NCI-H1436 (cell line): ENCODE data around the gene ADAM33.

Experiments
- DNase-seq: peaks from one replicate; lab custom pipeline; 2025; lab: John Stamatoyannopoulos, UW

Gene ADAM33

DNA sequence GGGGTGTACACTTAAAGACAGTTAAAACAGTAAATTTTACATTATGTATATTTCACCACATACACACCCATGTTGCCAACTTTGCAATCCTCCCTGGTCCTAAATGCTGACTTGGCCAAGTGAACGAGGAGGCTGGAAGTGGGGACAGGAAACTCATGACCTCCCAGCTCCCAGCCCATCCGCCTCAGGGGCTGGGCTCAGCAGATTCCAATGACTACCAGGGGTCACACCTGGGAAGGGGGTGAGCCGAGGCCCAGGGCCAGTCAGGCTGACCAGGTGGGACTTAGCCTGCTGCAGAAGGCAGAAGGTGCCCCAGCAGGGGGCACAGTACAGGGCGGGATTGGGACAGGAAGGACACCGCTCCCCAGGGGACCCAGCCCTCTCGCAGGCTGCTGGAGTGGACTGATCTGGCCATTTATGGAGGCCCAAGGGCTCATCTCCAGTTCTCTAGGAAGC, 28.2 kb upstream of the ADAM33 start:
- DNase-seq: no peak

DNA sequence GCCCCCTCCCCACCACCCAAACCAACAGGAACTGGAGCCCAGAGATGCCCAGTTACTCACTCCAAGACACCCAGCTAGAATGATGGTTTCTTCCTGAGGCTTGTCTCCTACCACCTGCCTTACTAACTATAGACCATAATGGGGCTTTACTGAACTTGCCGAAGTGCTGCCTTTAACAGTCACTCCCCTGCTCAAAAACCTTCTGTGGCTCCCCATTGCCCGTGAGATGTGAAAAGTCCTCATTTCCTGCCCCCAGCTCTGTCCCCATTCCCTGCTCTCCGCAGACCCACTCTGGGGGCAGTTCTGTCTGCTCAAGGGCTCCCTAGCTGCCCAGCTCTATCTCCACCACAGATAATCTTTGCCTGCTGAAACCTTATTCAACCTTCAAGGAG, 25.7 kb upstream of the ADAM33 start:
- DNase-seq: no peak

DNA sequence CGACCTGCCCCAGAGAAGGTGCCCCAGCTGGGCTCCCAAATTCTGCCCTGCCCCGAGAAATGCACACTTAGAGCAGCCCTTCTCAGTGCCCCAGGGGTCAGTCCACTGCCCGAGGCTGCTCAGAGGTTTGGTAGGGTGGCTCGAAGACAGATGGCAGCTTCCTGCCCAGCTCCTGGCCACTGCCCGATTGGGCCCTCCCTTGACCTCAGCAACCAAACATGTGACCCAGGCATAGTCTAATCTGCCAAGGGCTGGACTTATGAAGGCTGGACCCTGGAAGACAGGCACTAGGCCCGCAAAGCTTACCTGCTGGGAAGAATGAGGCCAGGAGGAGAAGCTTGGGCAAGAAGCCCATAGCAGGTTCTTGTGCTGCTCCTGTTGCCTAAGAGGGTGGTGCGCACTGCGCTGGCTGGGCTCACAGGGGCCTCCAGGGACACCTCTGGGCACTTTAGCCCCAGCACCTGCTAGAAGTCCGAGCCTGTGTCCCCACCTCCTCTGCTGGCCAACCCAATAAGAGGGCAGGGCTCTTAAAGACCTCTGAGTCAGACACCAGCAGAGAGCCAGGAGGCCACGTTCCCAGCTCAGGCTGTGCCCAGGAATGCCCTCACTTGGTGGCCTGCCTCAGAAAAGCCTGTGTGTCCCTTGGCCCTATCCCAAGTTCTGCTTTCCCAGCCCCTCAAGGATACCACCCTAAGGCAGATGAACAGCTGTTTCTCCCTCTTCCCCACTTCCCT, 25.1 kb upstream of the ADAM33 start:
- no peak for DNase-seq

DNA sequence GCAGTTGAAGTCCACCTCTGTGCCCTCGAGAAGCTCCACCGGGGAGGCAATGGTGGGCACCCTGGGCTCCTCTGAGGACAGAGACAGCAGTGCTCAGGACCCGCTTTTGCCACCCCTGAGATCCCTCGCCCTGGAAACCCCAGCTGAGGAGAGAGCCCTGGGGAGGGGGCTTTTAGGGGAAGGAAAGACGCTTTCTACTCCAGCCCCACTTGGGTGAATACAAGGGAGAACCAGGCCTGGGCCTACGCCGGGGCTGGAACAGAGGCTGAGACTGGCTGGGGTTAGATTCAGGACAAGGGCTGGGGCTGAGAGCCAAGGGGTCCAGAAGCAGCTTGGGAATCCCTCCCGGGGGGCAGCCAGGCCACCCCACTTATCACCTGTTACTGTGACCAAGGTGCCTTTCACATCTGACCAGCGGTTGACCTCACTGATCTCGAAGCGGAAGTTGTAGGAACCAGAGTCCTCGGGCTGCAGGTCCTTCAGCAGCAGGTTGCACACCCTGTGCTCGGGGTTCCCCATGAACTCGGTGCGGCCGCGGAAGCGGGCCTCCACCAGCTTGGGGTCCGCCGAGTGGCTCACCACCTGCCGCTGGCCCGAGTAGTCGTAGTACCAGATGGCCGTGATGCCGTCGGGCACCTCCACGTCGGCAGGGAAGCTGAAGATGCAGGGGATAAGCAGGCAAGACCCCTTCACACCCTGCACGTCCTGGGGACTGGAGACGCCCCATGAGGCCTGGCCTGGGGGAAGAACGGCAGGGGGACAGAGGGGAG, 24.3 kb upstream of the ADAM33 start:
- DNase-seq: no peak

DNA sequence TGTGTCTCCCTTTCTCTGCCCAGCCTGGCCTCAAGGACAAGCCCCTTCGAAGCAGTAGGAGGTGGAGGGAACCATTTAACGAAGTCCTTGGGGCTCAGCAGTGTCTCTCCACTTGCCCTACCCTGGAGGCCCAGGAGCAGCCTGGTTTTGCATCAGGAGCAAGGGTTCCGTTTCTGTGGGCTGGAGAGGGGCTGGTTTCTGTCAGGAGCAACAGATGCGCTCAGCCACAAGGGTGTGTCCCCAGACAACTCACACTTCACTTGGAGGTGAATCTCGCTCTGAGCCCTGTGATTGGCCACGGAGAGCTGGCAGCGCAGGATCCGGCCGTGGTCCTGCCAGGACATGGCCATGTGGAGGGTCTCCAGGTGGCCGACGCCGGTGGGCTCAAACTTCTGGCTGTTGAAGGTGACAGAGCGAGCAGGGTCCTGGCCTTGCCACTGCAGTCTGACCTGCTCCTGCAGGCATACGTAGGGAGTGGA, 23.7 kb upstream of the ADAM33 start:
- DNase-seq: no peak

DNA sequence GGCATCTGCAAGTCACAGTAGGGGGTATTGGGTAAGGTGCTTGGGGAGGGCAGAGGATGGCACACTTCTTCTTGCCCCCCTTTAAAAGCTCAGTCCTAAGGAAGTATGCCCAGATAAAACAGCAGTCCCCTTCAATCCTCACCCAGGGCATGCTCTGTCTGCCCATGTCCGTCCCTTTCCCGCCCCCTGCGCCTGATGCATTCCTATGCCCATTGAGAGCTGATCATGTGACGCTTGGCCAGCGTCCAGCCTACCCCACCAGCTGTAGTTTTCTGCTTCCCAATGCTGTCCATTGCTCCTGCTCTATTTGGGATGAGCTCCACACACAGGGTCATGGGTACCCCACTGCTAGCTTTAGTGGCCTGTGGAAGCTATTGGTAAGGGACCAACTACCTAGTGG, 22.3 kb upstream of the ADAM33 start:
- no peak for DNase-seq

DNA sequence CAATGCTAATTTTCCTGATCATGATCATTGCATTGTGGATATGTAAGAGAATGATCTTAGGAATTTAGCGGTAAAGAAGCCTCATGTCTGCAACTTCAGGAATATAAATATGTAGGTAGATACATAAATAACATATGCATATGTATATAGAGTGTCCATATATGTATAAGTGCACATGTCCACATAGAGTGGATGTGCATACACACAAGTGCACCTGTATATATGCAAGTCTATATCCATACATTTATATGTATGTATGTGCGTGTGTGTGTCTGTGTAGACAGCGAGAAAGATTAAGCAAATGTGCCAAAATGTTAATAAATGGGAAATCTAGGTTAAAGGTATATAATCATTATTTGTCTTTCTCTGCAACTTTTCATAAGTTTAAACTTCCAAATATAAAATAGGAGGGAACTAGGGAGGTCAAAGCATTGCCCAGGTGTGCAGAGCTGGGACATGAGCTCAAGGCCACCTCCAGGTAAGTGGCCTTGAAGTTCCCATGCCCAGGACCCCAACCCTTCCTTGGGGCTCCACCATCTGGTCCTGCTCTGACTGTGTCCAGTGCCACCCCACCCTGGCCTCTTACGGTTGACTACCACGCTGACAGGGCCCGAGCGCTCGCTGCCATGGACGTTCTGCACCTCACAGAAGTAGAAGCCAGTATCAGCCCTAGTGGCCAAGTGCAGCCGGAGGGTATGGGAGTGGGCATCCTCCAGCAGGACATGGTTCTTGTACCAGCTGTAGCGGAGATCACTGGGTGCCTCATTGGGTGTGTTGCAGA, 21.0 kb upstream of the ADAM33 start:
- DNase-seq: no peak

DNA sequence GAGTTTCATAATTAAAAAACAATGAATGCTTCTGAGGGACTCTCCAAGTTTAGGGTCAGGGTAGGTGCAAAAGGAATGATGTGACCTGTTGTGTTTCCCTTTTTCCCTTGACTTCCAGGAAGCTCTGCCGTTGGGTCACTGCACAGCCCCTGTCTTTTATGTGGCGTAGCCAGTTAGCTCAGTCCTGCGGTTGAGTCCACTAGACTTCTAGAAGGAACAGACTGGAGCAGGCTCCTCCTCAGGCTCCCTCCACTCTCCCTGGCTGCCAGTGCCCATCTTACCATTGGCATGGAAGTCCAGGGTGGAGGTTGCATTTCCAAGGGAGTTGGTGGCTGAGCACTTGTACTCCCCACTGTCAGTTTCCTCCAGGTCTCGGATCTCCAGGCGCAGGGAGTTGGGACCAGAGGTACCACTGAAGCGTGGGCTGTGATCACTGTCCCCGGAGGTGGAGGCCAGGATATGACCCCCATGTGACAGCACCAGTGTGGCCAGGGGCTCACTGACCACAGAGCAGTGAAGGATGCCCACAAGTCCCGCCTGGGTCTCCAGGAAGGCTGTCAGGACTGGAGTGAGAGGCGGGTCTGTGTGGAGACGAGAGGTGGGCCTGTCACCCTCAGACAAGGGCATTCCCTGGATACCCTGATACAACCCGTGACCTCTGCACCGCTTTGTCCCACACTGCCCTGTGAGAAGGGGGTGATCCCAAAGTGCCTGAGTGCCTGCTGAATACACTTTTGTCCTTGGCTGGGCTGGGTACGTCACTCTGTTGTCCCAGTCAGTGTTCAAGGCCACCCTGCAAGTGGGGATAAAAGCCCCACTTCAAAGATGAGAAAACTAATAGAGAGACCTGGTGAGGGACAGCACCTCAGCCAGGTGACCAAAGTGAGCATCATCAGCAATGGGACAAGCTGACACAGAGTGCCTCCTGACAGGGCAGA, 19.5 kb upstream of the ADAM33 start:
- DNase-seq: no peak

DNA sequence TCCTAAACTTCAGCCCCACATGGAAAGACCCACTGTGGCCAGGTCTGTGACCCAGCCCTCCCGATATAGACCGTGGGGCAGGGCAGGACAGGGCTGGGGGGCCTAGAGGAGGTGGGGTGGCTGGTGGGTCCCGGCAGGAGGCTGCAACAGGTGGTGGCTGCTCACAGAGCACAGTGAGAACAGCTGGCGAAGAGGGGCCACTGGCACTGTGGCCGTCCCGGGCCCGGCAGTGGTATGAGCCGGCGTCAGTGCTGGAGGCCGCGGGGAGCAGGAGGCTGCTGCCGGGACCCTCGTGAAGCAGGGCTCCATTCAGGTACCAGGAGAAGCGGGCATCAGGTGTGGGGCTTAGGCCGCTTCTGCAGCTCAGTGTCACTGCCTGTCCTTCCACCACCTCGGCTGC, 17.2 kb upstream of the ADAM33 start:
- DNase-seq: no peak

DNA sequence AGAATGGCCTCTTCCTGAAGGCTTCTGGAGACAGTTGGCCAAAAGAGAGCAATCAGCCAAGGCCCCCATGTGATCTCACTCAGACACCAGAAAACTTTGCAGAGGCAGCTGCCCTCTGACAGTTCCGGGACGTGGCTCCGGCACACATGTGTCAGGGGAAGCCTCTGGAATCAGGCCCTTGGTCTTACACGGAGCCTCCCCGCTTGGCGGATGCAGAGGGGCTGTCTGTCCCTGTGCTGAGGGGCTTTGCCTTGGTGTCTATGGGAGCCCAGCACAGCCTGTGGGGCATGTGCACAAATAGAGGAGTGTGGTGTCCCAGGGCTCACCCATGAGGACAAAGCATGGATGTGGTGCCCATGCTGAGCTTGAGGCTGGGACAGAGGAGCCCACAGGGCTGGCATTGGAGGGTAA, 16.8 kb upstream of the ADAM33 start:
- no peak for DNase-seq

DNA sequence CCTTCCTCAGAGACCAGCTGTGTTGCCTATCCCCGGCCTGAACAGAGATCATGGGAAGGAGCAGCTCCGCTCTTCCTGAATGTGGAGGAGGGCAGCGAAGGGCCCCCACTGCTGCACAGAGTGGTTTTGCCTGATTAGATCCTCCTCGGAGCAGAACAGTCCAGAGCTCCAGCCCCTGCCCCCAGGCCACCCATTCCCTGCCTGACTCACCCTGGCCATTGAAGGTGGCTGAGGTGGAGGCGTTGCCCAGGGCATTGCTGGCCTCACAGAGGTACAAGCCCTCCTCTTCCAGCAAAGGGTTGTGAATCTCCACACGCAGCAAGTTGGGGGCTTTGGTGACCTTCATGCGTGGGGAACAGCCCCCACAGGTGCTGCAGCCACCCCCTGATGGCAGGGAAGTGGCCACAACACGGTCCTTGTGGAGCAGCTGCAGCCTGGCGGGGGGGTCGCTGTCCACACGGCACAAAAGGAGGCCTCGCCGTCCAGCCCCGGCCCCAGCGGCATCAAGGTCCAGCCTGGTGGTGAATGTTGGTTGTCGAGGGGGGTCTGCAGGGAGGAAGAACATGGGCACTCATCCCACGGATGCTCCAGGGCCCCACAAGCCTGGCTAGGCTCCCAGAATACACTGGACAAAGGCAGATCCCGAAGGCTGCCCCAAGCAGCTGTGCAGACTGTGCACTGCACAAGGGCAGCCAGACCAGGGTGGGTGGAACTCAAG, 15.9 kb upstream of the ADAM33 start:
- DNase-seq: no peak

DNA sequence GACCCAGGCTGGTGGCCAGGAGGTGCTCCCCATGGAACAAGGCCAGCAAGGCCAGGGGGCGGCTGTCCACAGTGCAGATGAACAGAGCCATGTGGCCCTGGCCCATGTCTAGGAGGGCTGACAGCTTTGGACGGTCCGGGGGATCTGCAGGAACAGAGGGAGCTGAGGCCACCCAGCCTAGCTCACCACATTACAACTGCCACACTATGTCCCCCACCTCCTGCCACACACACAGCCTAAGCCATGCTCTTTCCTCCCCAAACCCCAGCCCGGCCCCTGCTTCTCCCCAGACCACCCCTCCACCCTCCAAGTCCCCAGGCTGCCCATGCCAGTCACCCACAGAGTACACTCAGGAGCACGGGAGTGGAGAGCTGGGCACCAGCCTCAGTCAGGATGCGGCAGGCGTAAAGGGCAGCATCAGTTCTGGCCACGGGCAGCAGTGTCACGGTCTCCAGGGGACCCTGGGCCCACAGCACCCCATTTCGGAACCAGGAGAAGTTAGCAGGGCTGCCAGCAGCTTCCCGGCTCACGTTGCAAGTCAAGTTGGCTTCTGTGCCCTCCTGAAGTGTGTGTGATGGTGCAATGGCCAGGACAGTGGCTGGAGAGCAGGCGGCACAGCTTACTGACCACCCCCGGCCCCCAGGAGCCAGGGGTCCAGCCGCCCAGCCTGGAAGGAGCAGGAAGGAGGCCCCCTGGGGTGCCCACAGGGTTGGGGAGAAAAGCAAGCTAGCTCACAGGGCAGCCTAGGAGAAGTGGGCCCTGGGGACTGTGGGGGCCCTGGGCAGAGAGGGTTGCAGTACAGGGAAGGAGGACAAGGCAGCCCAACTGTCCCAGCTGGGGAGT, 15.2 kb upstream of the ADAM33 start:
- no peak for DNase-seq

DNA sequence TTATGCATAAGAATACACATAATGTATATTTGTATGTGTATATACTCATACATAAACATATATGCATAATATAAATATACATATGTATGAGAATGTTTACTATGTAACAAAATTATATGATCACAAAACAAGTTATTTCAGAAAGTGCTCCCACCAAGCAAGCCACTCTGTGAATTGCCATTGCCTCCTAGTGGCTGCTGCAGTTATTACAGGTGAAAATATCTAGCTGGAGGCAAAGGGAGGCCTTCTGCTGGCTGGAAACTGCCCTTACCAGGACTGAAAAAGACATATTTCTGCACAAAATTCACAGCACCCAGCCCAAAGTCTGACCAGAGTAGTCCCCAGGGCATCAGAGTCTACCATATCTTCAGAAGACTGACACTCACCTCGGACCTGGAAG, 14.4 kb upstream of the ADAM33 start:
- DNase-seq: no peak

DNA sequence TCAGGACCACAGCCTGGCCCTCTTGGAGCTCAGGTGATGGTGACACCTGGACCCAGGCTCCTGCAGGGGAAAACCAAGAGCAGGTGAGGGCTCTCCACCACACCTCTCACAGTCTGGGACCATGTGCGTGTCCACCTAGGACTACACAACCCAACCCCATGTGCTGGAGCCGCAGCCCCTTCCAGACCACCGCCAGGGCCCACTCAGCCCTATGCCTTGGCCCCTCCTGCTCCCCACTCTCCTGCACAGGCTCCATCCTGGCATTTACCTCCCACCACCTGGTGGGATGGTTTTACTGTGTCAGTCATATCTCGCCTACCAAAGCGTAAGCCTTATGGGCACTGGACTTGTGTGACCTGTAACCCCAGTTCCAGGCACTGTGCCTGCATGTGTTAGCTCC, 13.1 kb upstream of the ADAM33 start:
- DNase-seq: no peak

DNA sequence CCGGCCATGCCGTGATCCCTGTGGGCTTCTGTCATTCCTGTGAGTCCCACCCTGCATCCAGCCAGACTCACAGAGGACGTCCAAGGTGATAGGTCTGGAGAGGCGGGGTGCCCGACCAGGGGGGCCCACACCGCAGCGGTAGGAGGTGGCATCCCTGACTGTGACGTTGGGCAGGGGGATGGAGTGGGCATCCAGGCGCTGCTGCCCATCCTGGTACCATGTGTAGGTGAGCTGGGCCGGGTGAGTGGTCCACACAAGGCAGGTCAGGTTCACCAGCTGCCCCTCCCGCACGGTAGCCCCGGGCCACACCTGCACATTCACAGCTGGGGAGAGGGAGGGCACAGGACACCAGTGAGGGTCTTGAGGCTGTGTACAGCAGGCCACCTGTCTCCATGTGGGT, 11.6 kb upstream of the ADAM33 start:
- no peak for DNase-seq

DNA sequence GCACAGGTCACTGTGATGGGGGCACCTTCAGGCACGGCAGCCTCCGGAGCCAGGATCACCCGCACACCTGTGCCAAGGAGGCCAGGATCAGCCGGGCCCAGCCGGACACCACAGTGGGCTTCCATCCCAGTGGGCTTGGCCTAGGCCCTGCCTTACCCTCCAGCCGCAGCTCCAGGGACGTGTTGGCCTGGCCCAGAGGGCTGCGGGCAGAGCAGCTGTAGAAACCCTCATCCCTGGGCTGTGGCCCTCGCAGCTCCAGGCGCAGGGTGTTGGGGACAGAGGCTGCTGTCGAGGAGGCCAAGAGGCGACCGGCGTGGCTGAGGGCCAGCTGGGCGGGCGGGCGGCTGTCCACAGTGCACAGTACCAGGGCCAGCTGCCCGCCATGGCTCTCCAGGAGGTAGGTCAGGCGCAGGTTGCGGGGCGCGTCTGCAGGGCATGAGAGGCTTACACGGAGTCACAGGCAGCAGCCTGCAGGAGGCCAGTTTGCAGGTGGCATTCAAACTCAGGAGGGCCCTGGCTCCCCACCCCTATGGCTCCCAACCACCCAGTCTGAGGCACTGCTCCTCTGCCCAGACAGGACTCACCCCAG, 11.0 kb upstream of the ADAM33 start:
- no peak for DNase-seq

DNA sequence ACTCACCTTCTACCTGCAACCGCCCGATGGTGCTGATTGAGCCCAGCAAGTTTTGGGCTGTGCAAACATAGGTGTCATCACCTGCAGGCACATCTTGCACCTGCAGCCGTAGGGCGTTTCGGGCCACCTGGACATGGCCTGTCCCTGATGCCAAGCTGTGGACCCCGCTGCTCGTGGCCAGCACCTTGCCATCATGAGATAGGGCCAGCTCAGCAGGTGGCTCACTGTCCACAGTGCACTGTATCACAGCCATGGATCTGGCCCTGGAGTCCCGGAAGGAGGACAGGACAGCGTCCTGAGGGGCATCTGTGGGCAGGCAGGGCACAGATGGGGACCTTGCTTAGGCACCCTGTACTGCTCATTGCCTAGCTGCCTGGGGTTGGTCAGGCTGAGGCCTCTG, 10.1 kb upstream of the ADAM33 start:
- no peak for DNase-seq

DNA sequence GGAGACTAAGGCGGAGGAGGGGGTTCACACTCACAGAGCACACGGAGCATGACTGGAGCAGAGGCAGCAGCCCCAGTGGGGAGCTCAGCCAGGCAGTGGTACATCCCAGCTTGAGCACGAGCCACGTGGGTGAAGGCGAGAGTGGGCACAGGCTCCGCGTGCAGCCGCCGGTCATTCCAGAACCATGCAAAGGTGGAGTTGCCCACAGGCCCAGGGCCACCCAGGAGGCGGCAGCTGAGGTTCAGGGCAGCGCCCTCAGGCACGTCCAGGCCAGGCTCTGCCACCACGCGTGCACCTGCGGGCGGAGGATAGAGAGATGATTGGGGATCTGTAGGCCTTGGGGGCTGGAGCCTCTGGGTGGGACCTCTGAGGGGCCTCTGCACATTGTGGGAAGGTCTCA, 9.5 kb upstream of the ADAM33 start:
- no peak for DNase-seq

DNA sequence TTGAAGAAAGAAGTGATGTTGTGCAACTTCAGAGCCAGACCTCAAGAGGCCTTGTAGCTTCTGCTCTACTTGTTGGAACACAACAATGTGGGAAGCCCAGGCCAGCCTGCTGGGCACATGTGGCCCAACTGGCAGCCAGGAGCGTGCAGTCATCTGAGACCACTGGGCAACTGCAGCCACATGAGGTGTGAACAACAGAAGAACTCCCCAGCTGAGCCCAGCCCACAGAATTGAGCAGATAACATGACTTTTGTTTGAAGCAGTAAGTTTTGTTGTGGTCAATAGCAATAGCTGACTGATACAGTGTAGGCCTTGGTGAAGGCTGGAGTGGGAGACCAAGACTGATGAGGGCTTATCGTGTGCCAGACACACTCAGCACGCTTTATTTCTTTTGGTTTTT, 8.6 kb upstream of the ADAM33 start:
- DNase-seq: no peak

DNA sequence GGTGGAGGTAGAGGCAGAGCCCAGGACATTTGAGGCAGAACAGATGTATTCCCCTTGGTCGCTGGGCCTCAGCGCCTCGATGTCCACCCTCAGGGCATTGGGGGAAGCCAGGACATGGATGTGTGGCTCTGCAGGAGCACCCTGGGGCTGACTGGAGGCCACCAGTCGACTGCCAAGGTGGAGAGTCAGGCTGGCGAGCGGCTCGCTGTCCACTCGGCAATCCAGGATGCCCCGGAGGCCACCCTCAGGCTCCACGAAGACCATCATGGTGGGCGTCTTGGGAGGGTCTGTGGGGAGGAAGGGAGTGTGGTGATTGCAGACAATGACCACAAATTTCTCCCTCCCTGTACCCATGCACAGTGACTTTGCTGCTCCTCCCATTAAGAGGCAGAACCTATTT, 8.2 kb upstream of the ADAM33 start:
- DNase-seq: no peak
